GM13977 (cell line): ENCODE results near the gene ELFN1.

ENCODE experiments used
- DNase-seq: peaks from one replicate; pipeline ENCODE4 v3.0.0; 2012; ENCODE audit warnings: low spot score
- in situ Hi-C: fragments of 300-500 bp; cut with MboI; formaldehyde crosslinking; loops from one replicate; pipeline ENCODE4 v1.12.0; 2022; ENCODE audit warnings: low sequenced_read_pairs, low pct_unique_long_range_greater_than_20kb, mixed read lengths, inconsistent platforms; ENCODE audit not compliant: unreplicated experiment
- TF ChIP-seq, protein P1 (sequence below): IDR thresholded peaks from 2 replicates; pipeline ENCODE4 v1.5.1; 2012; ENCODE audit warnings: mild to moderate bottlenecking, control low read depth; ENCODE audit not compliant: insufficient read depth; ENCODE audit errors: extremely low read depth, missing control alignments

The ELFN1 gene

DNA sequence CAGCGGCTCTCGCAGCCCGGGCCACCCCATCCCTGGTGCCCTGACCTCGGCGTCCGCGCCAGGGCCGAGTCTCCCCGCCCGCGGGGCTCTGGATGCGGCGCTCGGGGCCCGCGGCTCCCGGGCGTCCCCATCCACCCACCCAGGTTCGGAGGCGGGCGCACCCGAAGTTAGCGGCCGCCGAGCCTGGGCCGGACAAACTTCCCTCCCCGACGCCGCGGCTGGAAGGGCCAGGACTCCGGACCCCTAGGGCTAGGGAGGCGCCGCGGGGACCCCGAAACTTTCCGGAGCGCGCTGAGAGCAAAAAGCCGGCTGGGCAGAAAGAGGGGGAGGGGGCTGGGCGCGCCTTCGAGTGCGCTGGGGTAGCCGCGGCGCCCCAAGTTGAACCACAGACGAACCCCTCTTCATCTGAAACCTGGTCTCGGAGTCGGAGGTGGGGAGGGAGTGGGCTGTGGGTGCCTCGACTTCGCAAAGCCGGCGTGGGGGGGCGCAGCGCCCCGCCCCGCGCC, 3.7 kb upstream of the ELFN1 start:
- TF ChIP-seq, protein P1, sequence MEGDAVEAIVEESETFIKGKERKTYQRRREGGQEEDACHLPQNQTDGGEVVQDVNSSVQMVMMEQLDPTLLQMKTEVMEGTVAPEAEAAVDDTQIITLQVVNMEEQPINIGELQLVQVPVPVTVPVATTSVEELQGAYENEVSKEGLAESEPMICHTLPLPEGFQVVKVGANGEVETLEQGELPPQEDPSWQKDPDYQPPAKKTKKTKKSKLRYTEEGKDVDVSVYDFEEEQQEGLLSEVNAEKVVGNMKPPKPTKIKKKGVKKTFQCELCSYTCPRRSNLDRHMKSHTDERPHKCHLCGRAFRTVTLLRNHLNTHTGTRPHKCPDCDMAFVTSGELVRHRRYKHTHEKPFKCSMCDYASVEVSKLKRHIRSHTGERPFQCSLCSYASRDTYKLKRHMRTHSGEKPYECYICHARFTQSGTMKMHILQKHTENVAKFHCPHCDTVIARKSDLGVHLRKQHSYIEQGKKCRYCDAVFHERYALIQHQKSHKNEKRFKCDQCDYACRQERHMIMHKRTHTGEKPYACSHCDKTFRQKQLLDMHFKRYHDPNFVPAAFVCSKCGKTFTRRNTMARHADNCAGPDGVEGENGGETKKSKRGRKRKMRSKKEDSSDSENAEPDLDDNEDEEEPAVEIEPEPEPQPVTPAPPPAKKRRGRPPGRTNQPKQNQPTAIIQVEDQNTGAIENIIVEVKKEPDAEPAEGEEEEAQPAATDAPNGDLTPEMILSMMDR = no peak
- in situ Hi-C loops = no loop called here
- DNase-seq = peak; percentile 72

- DNase-seq = peak; percentile 70
- in situ Hi-C loops = no loop called here
- TF ChIP-seq, protein P1 = no peak
Measured at GRCh38 chr7:1666823-1667565, 3.1 kb upstream of the ELFN1 start.

- in situ Hi-C loops = no loop called here
- TF ChIP-seq, protein P1 = no peak
- DNase-seq = no peak
Measured at GRCh38 chr7:1667566-1668395, 2.3 kb upstream of the ELFN1 start.

- TF ChIP-seq, protein P1 = no peak
- in situ Hi-C loops = no loop called here
- DNase-seq = peak; percentile 54
Measured at GRCh38 chr7:1668396-1669063, 1.5 kb upstream of the ELFN1 start.

- in situ Hi-C loops = no loop called here
- DNase-seq = peak; percentile 62
- TF ChIP-seq, protein P1 = no peak
Measured at GRCh38 chr7:1669064-1669951, 769 bp upstream of the ELFN1 start.
